Measurements from ENCODE around the gene TWIST2.

DNA sequence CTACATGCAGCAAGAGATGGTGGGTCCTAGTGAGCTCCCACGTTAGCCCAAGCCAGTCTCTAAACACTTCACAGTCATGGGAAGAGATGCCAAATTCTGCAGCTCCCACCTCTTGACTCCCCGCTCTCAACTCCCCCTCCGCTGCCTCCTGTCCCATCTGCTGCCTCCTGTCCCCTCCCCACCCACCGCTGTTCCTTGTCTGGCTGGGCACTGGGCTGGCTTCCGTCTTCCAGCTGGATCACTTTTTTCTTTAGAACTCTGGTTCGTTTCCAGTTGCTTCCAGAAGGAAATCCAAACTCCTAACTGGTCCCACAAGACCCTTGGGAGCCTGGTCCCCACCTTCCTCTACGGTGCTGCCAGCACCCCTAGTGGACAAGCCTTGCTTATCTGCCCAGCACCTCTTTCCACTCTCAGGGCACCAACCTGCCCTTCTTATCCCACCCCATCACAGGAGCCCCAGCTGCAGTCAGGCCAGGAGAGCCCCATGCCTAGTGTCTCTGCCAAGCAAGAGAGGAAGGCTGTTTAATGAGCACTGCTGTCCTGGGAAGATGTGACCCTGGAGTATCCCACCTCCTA, 12.1 kb upstream of the TWIST2 start:
- TF ChIP-seq POLR2A (IDR thresholded peaks at IDR 0.05; ENCODE audit: low read depth) (no peak), POLR2AphosphoS5 (IDR thresholded peaks at IDR 0.05) (no peak)
- TF ChIP-seq, protein P1, sequence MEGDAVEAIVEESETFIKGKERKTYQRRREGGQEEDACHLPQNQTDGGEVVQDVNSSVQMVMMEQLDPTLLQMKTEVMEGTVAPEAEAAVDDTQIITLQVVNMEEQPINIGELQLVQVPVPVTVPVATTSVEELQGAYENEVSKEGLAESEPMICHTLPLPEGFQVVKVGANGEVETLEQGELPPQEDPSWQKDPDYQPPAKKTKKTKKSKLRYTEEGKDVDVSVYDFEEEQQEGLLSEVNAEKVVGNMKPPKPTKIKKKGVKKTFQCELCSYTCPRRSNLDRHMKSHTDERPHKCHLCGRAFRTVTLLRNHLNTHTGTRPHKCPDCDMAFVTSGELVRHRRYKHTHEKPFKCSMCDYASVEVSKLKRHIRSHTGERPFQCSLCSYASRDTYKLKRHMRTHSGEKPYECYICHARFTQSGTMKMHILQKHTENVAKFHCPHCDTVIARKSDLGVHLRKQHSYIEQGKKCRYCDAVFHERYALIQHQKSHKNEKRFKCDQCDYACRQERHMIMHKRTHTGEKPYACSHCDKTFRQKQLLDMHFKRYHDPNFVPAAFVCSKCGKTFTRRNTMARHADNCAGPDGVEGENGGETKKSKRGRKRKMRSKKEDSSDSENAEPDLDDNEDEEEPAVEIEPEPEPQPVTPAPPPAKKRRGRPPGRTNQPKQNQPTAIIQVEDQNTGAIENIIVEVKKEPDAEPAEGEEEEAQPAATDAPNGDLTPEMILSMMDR (IDR thresholded peaks at IDR 0.05), result no peak

Data from esophagus muscularis mucosa (tissue), 3 donors.